ENCODE data around the gene GPR146. TPM values are rescaled to one million over a fixed set of nuclear protein-coding genes. Genes with fewer than 3 reads are reported as not detected.

Gene GPR146
- total and polyA plus RNA-seq, 2 of the 4 experiments (the other 2 are of a cell fraction), result 2.2 to 3.4 TPM

DNA sequence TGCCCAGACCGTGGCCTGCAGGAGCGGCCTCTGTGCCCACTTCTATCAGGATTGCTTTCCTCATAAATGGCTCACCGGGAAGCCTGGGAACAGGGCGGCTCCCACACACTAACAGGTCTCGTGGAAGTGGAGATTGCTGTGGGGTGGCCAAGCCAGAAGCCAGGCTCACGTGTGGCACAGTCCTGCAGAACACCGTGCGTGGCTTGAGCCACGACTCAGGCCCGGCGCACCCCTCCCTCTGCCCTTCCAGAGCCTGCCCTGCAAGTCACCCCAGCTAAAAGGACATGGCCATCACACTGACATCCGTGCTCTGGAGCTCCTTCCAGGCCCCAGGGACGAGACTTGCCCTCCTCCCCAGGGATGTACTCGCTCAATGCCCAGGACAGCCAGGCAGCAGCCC, 50.5 kb downstream of the GPR146 start:
- CTCF ChIA-PET, result no interaction called here
- peaks cover 7% of the 10 kb centered on the region; the same call in 1 of the 2 replicates for H4K20me1 ChIP-seq (ENCODE audit: insufficient read depth, low read length)
- TF ChIP-seq RAD21 (IDR thresholded peaks at IDR 0.05; ENCODE audit: low read length), result no peak
- no peak for TF ChIP-seq RFX5 (IDR thresholded peaks at IDR 0.05; ENCODE audit: low read depth, low read length)
- TF ChIP-seq MXI1 (IDR thresholded peaks at IDR 0.05; ENCODE audit: borderline replicate concordance, low read depth, low read length), result no peak
- no peak for TF ChIP-seq CHD1 (IDR thresholded peaks at IDR 0.05; ENCODE audit: low read depth, low read length)
- no peak for TF ChIP-seq MAFK (IDR thresholded peaks at IDR 0.05; ENCODE audit: low read depth, low read length)
- TF ChIP-seq CTCF (conservative IDR thresholded peaks at IDR 0.05; ENCODE audit: low read depth, low read length), result no peak
- TF ChIP-seq FOS (IDR thresholded peaks at IDR 0.05; ENCODE audit: low read depth, low read length), result no peak
- TF ChIP-seq POLR2A (IDR thresholded peaks at IDR 0.05; ENCODE audit: low read depth, low read length), result no peak
- no peak for TF ChIP-seq SMC3 (IDR thresholded peaks at IDR 0.05; ENCODE audit: low read depth, low read length)
- no peak for TF ChIP-seq BHLHE40 (IDR thresholded peaks at IDR 0.05; ENCODE audit: low read depth, low read length)
- no peak for TF ChIP-seq USF2 (IDR thresholded peaks at IDR 0.05; ENCODE audit: low read depth, low read length)
- no peak for TF ChIP-seq CEBPB (IDR thresholded peaks at IDR 0.05; ENCODE audit: low read depth, low read length)
- TF ChIP-seq, protein P1, sequence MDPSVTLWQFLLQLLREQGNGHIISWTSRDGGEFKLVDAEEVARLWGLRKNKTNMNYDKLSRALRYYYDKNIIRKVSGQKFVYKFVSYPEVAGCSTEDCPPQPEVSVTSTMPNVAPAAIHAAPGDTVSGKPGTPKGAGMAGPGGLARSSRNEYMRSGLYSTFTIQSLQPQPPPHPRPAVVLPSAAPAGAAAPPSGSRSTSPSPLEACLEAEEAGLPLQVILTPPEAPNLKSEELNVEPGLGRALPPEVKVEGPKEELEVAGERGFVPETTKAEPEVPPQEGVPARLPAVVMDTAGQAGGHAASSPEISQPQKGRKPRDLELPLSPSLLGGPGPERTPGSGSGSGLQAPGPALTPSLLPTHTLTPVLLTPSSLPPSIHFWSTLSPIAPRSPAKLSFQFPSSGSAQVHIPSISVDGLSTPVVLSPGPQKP (IDR thresholded peaks at IDR 0.05; ENCODE audit: borderline replicate concordance, low read depth, low read length), result no peak
- TF ChIP-seq MAZ (IDR thresholded peaks at IDR 0.05; ENCODE audit: borderline replicate concordance, low read depth, low read length), result no peak

More for the DNA sequence above, 50.5 kb downstream of the GPR146 start:
- no peak overlapping the region for H2AFZ ChIP-seq (replicated peaks; ENCODE audit: low read length, poor library complexity)
- in situ Hi-C loops (cut with MboI; ENCODE audit: low sequenced_read_pairs) (no loop called here), dilution Hi-C loops (cut with HindIII; ENCODE audit: low sequenced_read_pairs, unreplicated experiment) (no loop called here), intact Hi-C loops (cut with micrococcal nuclease) (no loop called here)
- no peak overlapping the region for H3K14ac ChIP-seq (replicated peaks; ENCODE audit: low read depth, low read length)
- H2BK15ac ChIP-seq (ENCODE audit: low read depth, low read length), result no peak overlapping the region
- no peak overlapping the region for H3K4ac ChIP-seq (ENCODE audit: low read depth, low read length)
- no peak for ATAC-seq (ENCODE audit: low read depth)
- BruUV-seq (replicated peaks), result no TSS peak
- H3K79me1 ChIP-seq (ENCODE audit: low read depth in 1 of 2, low read length in 2 of 2), result peaks cover 0 to 16% of the 10 kb centered on the region in 2 experiments; a peak in 3 of 4 replicates
- no peak overlapping the region for H4K5ac ChIP-seq (ENCODE audit: low read depth, low read length)
- no peak overlapping the region for H2BK5ac ChIP-seq (ENCODE audit: low read depth, low read length, poor library complexity, severe bottlenecking)
- H3K56ac ChIP-seq (ENCODE audit: extremely low read depth, insufficient read depth, low read length), result no peak overlapping the region
- no peak overlapping the region for H3K23ac ChIP-seq (ENCODE audit: low read depth, low read length)
- peaks cover 6% of the 10 kb centered on the region for H3K36me3 ChIP-seq (ENCODE audit: control insufficient read depth, insufficient read depth, low read length)
- H2AK9ac ChIP-seq (replicated peaks; ENCODE audit: low read depth, low read length, poor library complexity), result no peak overlapping the region
- no peak overlapping the region for H3K4me2 ChIP-seq (ENCODE audit: low read depth, low read length)
- H3K27me3 ChIP-seq (ENCODE audit: control insufficient read depth, insufficient read depth, low read length), result no peaks in the 10 kb centered on the region
- H2BK20ac ChIP-seq (ENCODE audit: low read depth, low read length), result no peak overlapping the region
- H4K8ac ChIP-seq (ENCODE audit: low read depth in 2 of 2, low read length in 2 of 2), result no peak overlapping the region
- no peak overlapping the region for H3K27ac ChIP-seq (ENCODE audit: insufficient read depth, low read length)
- POLR2A ChIA-PET (ENCODE audit: unreplicated experiment), result no interaction called here
- no peak for DNase-seq
- no peak overlapping the region for H4K91ac ChIP-seq (ENCODE audit: insufficient read depth, low read depth, low read length)
- no peaks in the 10 kb centered on the region; the same call in 1 of the 2 replicates for H3K4me1 ChIP-seq (ENCODE audit: control insufficient read depth, insufficient read depth, low read length)
- no peak overlapping the region for H3K18ac ChIP-seq (ENCODE audit: low read depth, low read length)
- H3K9ac ChIP-seq (ENCODE audit: low read depth, low read length), result no peak overlapping the region
- H3K4me3 ChIP-seq (ENCODE audit: insufficient read depth, low read depth, low read length), result no peak overlapping the region
- no peak overlapping the region for H2AK5ac ChIP-seq (ENCODE audit: low read depth, low read length)
- H2BK120ac ChIP-seq (ENCODE audit: low read depth, low read length), result no peak overlapping the region
- H3K9me3 ChIP-seq (ENCODE audit: control insufficient read depth, insufficient read depth, low read length), result no peaks in the 10 kb centered on the region
- 87% methylated on average over 6 of the region's 14 CpGs; no CpG with 5 or more reads in 1 of the 2 experiments for WGBS, 2 experiments (ENCODE audit: extremely low coverage in 2 of 2, insufficient read length in 1 of 2)
- H3K9me1 ChIP-seq (ENCODE audit: insufficient read depth, low read length), result no peaks in the 10 kb centered on the region
